ENCODE data around the gene KLK1. TPM values are rescaled to one million over a fixed set of nuclear protein-coding genes. Genes with fewer than 3 reads are reported as not detected.

KLK1 gene
- polyA plus RNA-seq = not detected in 2 replicates
- not detected in 2 replicates for polyA minus RNA-seq

GRCh38 chr19:50823389-50824042 is at the start of gene KLK1:
Gene KLK1, minus strand, starts transcription at chr19:50823787. Its CDS starts 39 bp downstream, at chr19:50823748.
- no peaks in the 10 kb centered on the region for H3K9me2 ChIP-seq (ENCODE audit: insufficient read depth, low read length)
- peaks cover 44% of the 10 kb centered on the region for H3K27me3 ChIP-seq (ENCODE audit: insufficient read depth, low read depth, low read length)
- no peak within 1 kb of the TSS for H3K27ac ChIP-seq (ENCODE audit: low read length)
- H3K4me2 ChIP-seq (ENCODE audit: low read length) = no peak within 1 kb of the TSS
- no peaks in the 10 kb centered on the region for H3K36me3 ChIP-seq (ENCODE audit: insufficient read depth, low read length)
- H2AFZ ChIP-seq (ENCODE audit: low read depth, low read length) = no peak within 1 kb of the TSS
- H3F3A ChIP-seq (ENCODE audit: insufficient read depth, low read length, poor library complexity, severe bottlenecking) = no peaks in the 10 kb centered on the region
- H3K4me3 ChIP-seq (ENCODE audit: low read length) = no peak within 1 kb of the TSS
- no peaks in the 10 kb centered on the region for H4K20me1 ChIP-seq (ENCODE audit: insufficient read depth)
- H3K79me2 ChIP-seq (replicated peaks; ENCODE audit: insufficient read depth, low read length) = no peaks in the 10 kb centered on the region
- H3K9ac ChIP-seq (ENCODE audit: low read length) = no peak within 1 kb of the TSS
- H3K9me3 ChIP-seq (ENCODE audit: low read length) = no peaks in the 10 kb centered on the region
- TF ChIP-seq EZH2 (IDR thresholded peaks at IDR 0.05; ENCODE audit: borderline replicate concordance, insufficient read depth, low read length, poor library complexity, severe bottlenecking) (no peak), SMC3 (conservative IDR thresholded peaks at IDR 0.05; ENCODE audit: poor library complexity) (no peak), EP300 (conservative IDR thresholded peaks at IDR 0.05; ENCODE audit: poor library complexity, severe bottlenecking) (no peak), CTCF (IDR thresholded peaks at IDR 0.05; ENCODE audit: poor library complexity, severe bottlenecking) (no peak), RAD21 (conservative IDR thresholded peaks at IDR 0.05) (no peak)

- Histone ChIP-seq H4K20me1 (ENCODE audit: insufficient read depth) (no peaks in the 10 kb centered on the region), H3K27me3 (ENCODE audit: insufficient read depth, low read depth, low read length) (no peaks in the 10 kb centered on the region)
- no peak for TF ChIP-seq TAF1 (IDR thresholded peaks at IDR 0.05; ENCODE audit: low read depth)
- no peak for TF ChIP-seq POLR2AphosphoS5 (IDR thresholded peaks at IDR 0.05)
- TF ChIP-seq EZH2 (IDR thresholded peaks at IDR 0.05; ENCODE audit: borderline replicate concordance, insufficient read depth, low read length, poor library complexity, severe bottlenecking) = no peak
- no peak for TF ChIP-seq SMC3 (conservative IDR thresholded peaks at IDR 0.05; ENCODE audit: poor library complexity)
- TF ChIP-seq CTCF (IDR thresholded peaks at IDR 0.05; ENCODE audit: poor library complexity, severe bottlenecking) = no peak
- TF ChIP-seq REST (IDR thresholded peaks at IDR 0.05; ENCODE audit: borderline replicate concordance) = no peak
- TF ChIP-seq RAD21 (conservative IDR thresholded peaks at IDR 0.05) = no peak
- TF ChIP-seq EP300 (conservative IDR thresholded peaks at IDR 0.05; ENCODE audit: poor library complexity, severe bottlenecking) = no peak
Observed at GRCh38 chr19:50873056-50873455, 49.5 kb upstream of the KLK1 start, which contains the start of gene KLK2. Gene KLK2, plus strand, starts transcription at chr19:50873439. Its CDS starts 35 bp downstream, at chr19:50873474.

More at GRCh38 chr19:50873056-50873455, 49.5 kb upstream of the KLK1 start, which contains the start of gene KLK2:
- Histone ChIP-seq H3K36me3 (ENCODE audit: insufficient read depth, low read length) (no peaks in the 10 kb centered on the region), H3K79me2 (replicated peaks; ENCODE audit: insufficient read depth, low read length) (no peaks in the 10 kb centered on the region), H2AFZ (ENCODE audit: low read depth, low read length) (no peak within 1 kb of the TSS), H3K9ac (ENCODE audit: low read length) (no peak within 1 kb of the TSS), H3K27ac (ENCODE audit: low read length) (no peak within 1 kb of the TSS), H3K4me3 (ENCODE audit: low read length) (no peak within 1 kb of the TSS), H3K4me2 (ENCODE audit: low read length) (no peak within 1 kb of the TSS), H3K9me2 (ENCODE audit: insufficient read depth, low read length) (no peaks in the 10 kb centered on the region), H3K9me3 (ENCODE audit: low read length) (no peaks in the 10 kb centered on the region), H3F3A (ENCODE audit: insufficient read depth, low read length, poor library complexity, severe bottlenecking) (no peaks in the 10 kb centered on the region)

Data from neural cell (in vitro differentiated cells).